WTC11 (cell line): Measurements from ENCODE around the gene GPR150. TPM values are rescaled to one million over a fixed set of nuclear protein-coding genes. Genes with fewer than 3 reads are reported as not detected.

ENCODE experiments used
- ATAC-seq: fragments of 200-7000 bp; cut with Tn5 transposase; 2 replicates; pipeline ENCODE4 v1.10.0; 2021; ENCODE audit warnings: mild to moderate bottlenecking, moderate library complexity
- CTCF ChIA-PET: fragments of 300-600 bp; sonication (Branson Sonifier 250); formaldehyde crosslinking; loops from one replicate; lab custom pipeline; 2021; ENCODE audit warnings: antibody characterized with exemption; lab: Charles Lee
- POLR2A ChIA-PET: fragments of 350-600 bp; sonication (Branson Sonifier 250); formaldehyde crosslinking; loops from one replicate; lab custom pipeline; 2021; ENCODE audit warnings: antibody characterized with exemption; lab: Charles Lee
- DNase-seq: peaks from one replicate; pipeline ENCODE4 v3.0.0; 2021; ENCODE audit warnings: low spot score
- H3K27ac Mint-ChIP-seq: 2 replicates; pipeline ENCODE4 v1.8.0; 2021; ENCODE audit warnings: mixed read lengths
- H3K27me3 Mint-ChIP-seq: 2 replicates; pipeline ENCODE4 v1.8.0; 2021; ENCODE audit warnings: low read depth, mild to moderate bottlenecking, moderate library complexity, mixed read lengths
- H3K36me3 Mint-ChIP-seq: 2 replicates; pipeline ENCODE4 v1.8.0; 2021; ENCODE audit warnings: mixed read lengths
- H3K4me1 Mint-ChIP-seq: 2 replicates; pipeline ENCODE4 v1.8.0; 2022; ENCODE audit warnings: mixed read lengths
- H3K4me3 Mint-ChIP-seq: 2 replicates; pipeline ENCODE4 v1.8.0; 2021; ENCODE audit warnings: mild to moderate bottlenecking, moderate library complexity, mixed read lengths
- H3K9me3 Mint-ChIP-seq: 2 replicates; pipeline ENCODE4 v1.8.0; 2021; ENCODE audit warnings: mixed read lengths
- ATF3 ChIP-seq: sonication (generic); formaldehyde crosslinking; conservative IDR thresholded peaks from 2 replicates; pipeline ENCODE4 v1.8.1; 2022; ENCODE audit warnings: mild to moderate bottlenecking, missing genetic modification reagents
- ATF6 ChIP-seq: sonication (generic); formaldehyde crosslinking; IDR thresholded peaks from 2 replicates; pipeline ENCODE4 v1.8.1; 2023; ENCODE audit warnings: mild to moderate bottlenecking, missing genetic modification reagents
- CBFB ChIP-seq: sonication (generic); formaldehyde crosslinking; IDR thresholded peaks from 2 replicates; pipeline ENCODE4 v1.8.1; 2022; ENCODE audit warnings: mild to moderate bottlenecking, low read depth, missing genetic modification reagents
- CREB1 ChIP-seq: sonication (generic); formaldehyde crosslinking; IDR thresholded peaks from 2 replicates; pipeline ENCODE4 v1.8.0; 2023; ENCODE audit warnings: mild to moderate bottlenecking, missing genetic modification reagents
- CTCF ChIP-seq: fragments of 200-600 bp; IDR thresholded peaks from 2 replicates; pipeline ENCODE4 v1.8.0; 2022; ENCODE audit warnings: antibody characterized with exemption
- EMX1 ChIP-seq: fragments of 250-450 bp; sonication (Bioruptor Pico); IDR thresholded peaks from 2 replicates; pipeline ENCODE4 v1.8.0; 2021; ENCODE audit warnings: mild to moderate bottlenecking
- ERG ChIP-seq: fragments of 250-450 bp; sonication (Bioruptor Pico); IDR thresholded peaks from 2 replicates; pipeline ENCODE4 v1.8.0; 2021; ENCODE audit warnings: mild to moderate bottlenecking
- ETV6 ChIP-seq: sonication (generic); formaldehyde crosslinking; IDR thresholded peaks from 2 replicates; pipeline ENCODE4 v1.8.1; 2022; ENCODE audit warnings: mild to moderate bottlenecking, missing genetic modification reagents
- GRHL2 ChIP-seq: fragments of 250-450 bp; sonication (Bioruptor Pico); IDR thresholded peaks from 2 replicates; pipeline ENCODE4 v1.8.0; 2022; ENCODE audit warnings: mild to moderate bottlenecking, moderate library complexity; ENCODE audit not compliant: insufficient replicate concordance, severe bottlenecking
- KAT7 ChIP-seq: sonication (generic); formaldehyde crosslinking; IDR thresholded peaks from 2 replicates; pipeline ENCODE4 v1.8.1; 2023; ENCODE audit warnings: missing genetic modification reagents, mild to moderate bottlenecking, borderline replicate concordance
- MAX ChIP-seq: sonication (generic); formaldehyde crosslinking; IDR thresholded peaks from 2 replicates; pipeline ENCODE4 v1.8.0; 2022; ENCODE audit warnings: mild to moderate bottlenecking, missing genetic modification reagents
- NFE2L1 ChIP-seq: sonication (generic); formaldehyde crosslinking; IDR thresholded peaks from 2 replicates; pipeline ENCODE4 v1.8.1; 2023; ENCODE audit warnings: missing genetic modification reagents
- PREB ChIP-seq: sonication (generic); formaldehyde crosslinking; IDR thresholded peaks from 2 replicates; pipeline ENCODE4 v1.8.1; 2022; ENCODE audit warnings: mild to moderate bottlenecking, missing genetic modification reagents, moderate library complexity, borderline replicate concordance
- STAT6 ChIP-seq: sonication (generic); formaldehyde crosslinking; conservative IDR thresholded peaks from 2 replicates; pipeline ENCODE4 v1.8.1; 2023; ENCODE audit warnings: mild to moderate bottlenecking, low read depth, missing genetic modification reagents, moderate library complexity
- TCF7 ChIP-seq: sonication (generic); formaldehyde crosslinking; IDR thresholded peaks from 2 replicates; pipeline ENCODE4 v1.8.0; 2022; ENCODE audit warnings: mild to moderate bottlenecking, low read depth, missing genetic modification reagents, moderate library complexity
- TP53 ChIP-seq: sonication (generic); formaldehyde crosslinking; IDR thresholded peaks from 2 replicates; pipeline ENCODE4 v1.8.1; 2023; ENCODE audit warnings: mild to moderate bottlenecking, missing genetic modification reagents
- USF1 ChIP-seq: sonication (generic); formaldehyde crosslinking; IDR thresholded peaks from 2 replicates; pipeline ENCODE4 v1.8.0; 2022; ENCODE audit warnings: mild to moderate bottlenecking, missing genetic modification reagents
- ZBTB21 ChIP-seq: sonication (generic); formaldehyde crosslinking; IDR thresholded peaks from 2 replicates; pipeline ENCODE4 v1.8.1; 2023; ENCODE audit warnings: mild to moderate bottlenecking, missing genetic modification reagents, borderline replicate concordance
- ZBTB43 ChIP-seq: sonication (generic); formaldehyde crosslinking; IDR thresholded peaks from 2 replicates; pipeline ENCODE4 v1.8.1; 2023; ENCODE audit warnings: mild to moderate bottlenecking, missing genetic modification reagents
- ZNF138 ChIP-seq: sonication (generic); formaldehyde crosslinking; conservative IDR thresholded peaks from 2 replicates; pipeline ENCODE4 v1.8.1; 2022; ENCODE audit warnings: mild to moderate bottlenecking, moderate library complexity, missing genetic modification reagents
- total RNA-seq: library from RNA; stranded (reverse); gene quantifications from 3 replicates; pipeline ENCODE4 v1.2.3, GENCODE V29; 2021

GPR150 gene
- total RNA-seq, 1 experiment from 2014 or later = 0.13 TPM

- no peak overlapping the region for H3K27ac Mint-ChIP-seq
- no peaks in the 10 kb centered on the region; the same call in 1 of the 2 replicates for H3K27me3 Mint-ChIP-seq
- no peaks in the 10 kb centered on the region for H3K9me3 Mint-ChIP-seq
- H3K36me3 Mint-ChIP-seq = no peaks in the 10 kb centered on the region
- POLR2A ChIA-PET = no interaction called here
- no peak overlapping the region for H3K4me3 Mint-ChIP-seq
- ATAC-seq (peak; percentile 39), DNase-seq (no peak)
- no peak for TF ChIP-seq GRHL2
- no peak for TF ChIP-seq ZNF138 (CRISPR knock-in tag)
- no peak for TF ChIP-seq ATF3 (CRISPR knock-in tag)
- TF ChIP-seq EMX1 (CRISPR knock-in tag) = no peak
- TF ChIP-seq KAT7 (CRISPR knock-in tag) = no peak
- no peak for TF ChIP-seq MAX
- TF ChIP-seq CBFB = no peak
- TF ChIP-seq CREB1 (CRISPR knock-in tag) = no peak
- TF ChIP-seq ATF6 (CRISPR knock-in tag) = no peak
- TF ChIP-seq ZBTB21 (CRISPR knock-in tag) = no peak
- no peak for TF ChIP-seq USF1
- TF ChIP-seq STAT6 (CRISPR knock-in tag) = no peak
- TF ChIP-seq PREB (CRISPR knock-in tag) = no peak
- TF ChIP-seq NFE2L1 = no peak
- TF ChIP-seq ERG (CRISPR knock-in tag) = no peak
- TF ChIP-seq CTCF = no peak
- no peak for TF ChIP-seq TCF7 (CRISPR knock-in tag)
- TF ChIP-seq ZBTB43 = no peak
- TF ChIP-seq ETV6 (CRISPR knock-in tag) = no peak
- no peak for TF ChIP-seq TP53
- TF ChIP-seq, all 79 proteins: peak for 0
- H3K4me1 Mint-ChIP-seq = 0 out of 2 replicates have a peak, but pooled peaks cover 3% of the 10 kb centered on the region
- CTCF ChIA-PET = no interaction called here
Observed at GRCh38 chr5:95660060-95660459, 40.2 kb downstream of the GPR150 start.
